OCI-LY1 (cell line): ENCODE measurements around the gene CACNG7.

Source experiments
- EZH2 ChIP-seq: fragments of 200-600 bp; sonication (generic), shearing (Covaris generic); IDR thresholded peaks from 2 replicates; pipeline ENCODE4 v1.8.0; 2017; ENCODE audit warnings: borderline replicate concordance, mixed run types, mild to moderate bottlenecking, antibody characterized with exemption, low read length, moderate library complexity, mixed read lengths
- TF ChIP-seq, protein P1 (sequence below): fragments of 200-600 bp; sonication (generic), shearing (Covaris generic); IDR thresholded peaks from 2 replicates; pipeline ENCODE4 v1.5.1; 2017; ENCODE audit warnings: mild to moderate bottlenecking, antibody characterized with exemption, low read length, moderate library complexity, mixed read lengths

- TF ChIP-seq, protein P1, sequence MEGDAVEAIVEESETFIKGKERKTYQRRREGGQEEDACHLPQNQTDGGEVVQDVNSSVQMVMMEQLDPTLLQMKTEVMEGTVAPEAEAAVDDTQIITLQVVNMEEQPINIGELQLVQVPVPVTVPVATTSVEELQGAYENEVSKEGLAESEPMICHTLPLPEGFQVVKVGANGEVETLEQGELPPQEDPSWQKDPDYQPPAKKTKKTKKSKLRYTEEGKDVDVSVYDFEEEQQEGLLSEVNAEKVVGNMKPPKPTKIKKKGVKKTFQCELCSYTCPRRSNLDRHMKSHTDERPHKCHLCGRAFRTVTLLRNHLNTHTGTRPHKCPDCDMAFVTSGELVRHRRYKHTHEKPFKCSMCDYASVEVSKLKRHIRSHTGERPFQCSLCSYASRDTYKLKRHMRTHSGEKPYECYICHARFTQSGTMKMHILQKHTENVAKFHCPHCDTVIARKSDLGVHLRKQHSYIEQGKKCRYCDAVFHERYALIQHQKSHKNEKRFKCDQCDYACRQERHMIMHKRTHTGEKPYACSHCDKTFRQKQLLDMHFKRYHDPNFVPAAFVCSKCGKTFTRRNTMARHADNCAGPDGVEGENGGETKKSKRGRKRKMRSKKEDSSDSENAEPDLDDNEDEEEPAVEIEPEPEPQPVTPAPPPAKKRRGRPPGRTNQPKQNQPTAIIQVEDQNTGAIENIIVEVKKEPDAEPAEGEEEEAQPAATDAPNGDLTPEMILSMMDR, result no peak
- no peak for TF ChIP-seq EZH2
Measured at GRCh38 chr19:53989600-53990533, 80.8 kb downstream of the CACNG7 start.
